NCI-H82 treated with DMSO at 0.1 percent for 48 hours (cell line): ENCODE data around the gene RBM38.
A peak's percentile ranks its signal among the peaks of the same experiment; 100 is the strongest.
"Not testable (repeated sequence)": the region's sequence is repeated elsewhere in the genome, so short reads cannot be mapped to it uniquely, and the experiment has no call there.

ENCODE experiments used
- DNase-seq: peaks from one replicate; lab custom pipeline; 2025; ENCODE audit not compliant: unreplicated experiment; lab: John Stamatoyannopoulos, UW

Gene RBM38

GRCh38 chr20:57390604-57391438, at the start of gene RBM38:
TSS of gene RBM38 (plus strand) at chr20:57391396. CDS start at chr20:57391582, 186 bp downstream.
- DNase-seq: no peak

GRCh38 chr20:57341663-57342062, 49.5 kb upstream of the RBM38 start:
- DNase-seq: no peak

- no peak for DNase-seq
These were observed 48.4 kb upstream of the RBM38 start for GRCh38 chr20:57342829-57343228.

DNA sequence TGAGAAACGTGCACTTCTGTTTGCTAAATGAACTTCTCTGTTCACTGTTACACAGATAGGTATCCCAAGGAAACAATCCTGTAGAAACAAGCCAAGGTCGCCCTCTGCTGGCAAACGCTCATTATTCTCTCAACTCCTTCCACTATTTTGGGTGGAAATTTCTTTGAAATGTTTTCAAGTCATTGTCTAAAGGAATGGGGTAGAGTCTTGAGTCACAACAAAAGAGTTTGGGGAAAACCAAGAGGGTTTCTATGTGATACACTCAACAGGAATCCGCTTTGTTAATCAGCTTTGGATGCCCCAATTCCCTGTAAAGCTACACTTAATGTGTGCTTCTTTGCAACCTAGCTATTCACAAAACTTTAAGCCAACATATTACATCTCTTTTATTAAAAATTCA, 44.7 kb upstream of the RBM38 start:
- peak; percentile 40 for DNase-seq

DNA sequence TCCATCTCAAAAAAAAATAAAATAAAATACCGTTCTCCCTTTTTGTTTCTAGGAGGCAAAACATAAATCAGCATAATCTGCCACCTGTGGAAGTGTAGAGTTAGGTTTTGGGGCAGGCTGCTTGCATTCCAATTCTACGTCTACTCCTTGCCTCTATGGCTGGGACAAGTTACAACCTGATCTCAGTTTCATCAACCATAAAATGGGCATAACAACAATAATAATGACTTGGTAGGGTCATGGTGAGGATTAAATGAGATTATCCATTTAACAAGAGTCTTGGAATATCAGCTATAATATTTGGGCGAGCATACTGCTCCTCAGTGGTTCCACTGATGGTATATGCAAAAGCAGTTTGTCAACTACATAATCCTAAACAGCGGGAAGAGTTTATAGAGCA, 43.8 kb upstream of the RBM38 start:
- DNase-seq: no peak

GRCh38 chr20:57348200-57348921, 42.8 kb upstream of the RBM38 start:
- DNase-seq: not testable (repeated sequence)

DNA sequence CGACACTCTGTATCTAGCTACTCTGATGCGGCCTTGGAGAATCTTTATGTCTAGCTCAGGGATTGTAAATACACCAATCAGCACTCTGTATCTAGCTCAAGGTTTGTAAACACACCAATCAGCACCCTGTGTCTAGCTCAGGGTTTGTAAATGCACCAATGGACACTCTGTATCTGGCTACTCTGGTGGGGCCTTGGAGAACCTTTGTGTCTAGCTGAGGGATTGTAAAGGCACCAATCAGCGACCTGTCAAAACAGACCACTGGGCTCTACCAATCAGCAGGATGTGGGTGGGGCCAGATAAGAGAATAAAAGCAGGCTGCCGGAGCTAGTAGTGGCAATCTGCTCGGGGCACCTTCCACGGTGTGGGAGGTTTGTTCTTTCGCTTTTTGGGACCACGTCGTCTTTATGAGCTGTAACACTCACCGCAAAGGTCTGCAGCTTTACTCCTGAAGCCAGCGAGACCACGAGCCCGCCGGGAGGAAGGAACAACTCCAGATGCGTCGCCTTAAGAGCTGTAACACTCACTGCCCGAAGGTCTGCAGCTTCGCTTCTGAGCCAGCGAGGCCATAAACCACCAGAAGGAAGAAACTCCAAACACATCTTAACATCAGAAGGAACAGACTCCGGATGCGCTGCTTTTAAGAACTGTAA, 42.1 kb upstream of the RBM38 start:
- DNase-seq: not testable (repeated sequence)

DNA sequence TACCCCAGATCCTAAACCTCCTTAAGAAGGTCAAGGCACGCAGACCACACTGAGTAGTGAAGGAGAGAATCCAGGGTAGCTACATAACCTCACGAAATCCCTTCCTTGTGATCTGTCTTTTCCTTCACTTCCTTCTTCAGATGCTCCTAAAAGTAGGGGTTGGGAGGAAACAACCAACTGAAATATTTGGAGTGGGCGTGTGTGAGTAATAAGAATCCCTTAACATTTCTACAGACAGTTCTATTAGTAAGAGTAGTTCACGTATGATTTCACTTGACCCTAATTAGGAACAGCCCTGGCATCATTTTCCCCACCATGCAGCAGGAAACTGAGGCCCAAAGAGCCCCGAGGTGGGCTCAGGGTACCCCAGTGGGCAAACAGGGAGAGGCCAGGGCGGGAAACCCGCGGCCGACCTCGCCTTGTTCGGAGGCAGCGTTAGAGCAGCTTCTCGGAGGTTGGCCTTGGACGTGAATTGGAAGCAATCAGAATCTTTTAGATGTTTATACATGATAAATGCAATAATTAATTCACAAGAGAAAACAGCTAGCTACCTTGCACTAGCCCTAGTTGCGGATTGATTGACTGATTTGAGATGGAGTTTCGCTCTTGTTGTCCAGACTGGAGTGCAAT, 41.0 kb upstream of the RBM38 start:
- DNase-seq: no peak

- not testable (repeated sequence) for DNase-seq
These were observed 40.5 kb upstream of the RBM38 start for GRCh38 chr20:57350726-57351041.

GRCh38 chr20:57351042-57351783, 40.0 kb upstream of the RBM38 start, which contains the start of gene RAE1:
TSS of gene RAE1 (plus strand) at chr20:57351255. CDS start at chr20:57354039, 2,784 bp downstream.
- peak; percentile 70 for DNase-seq

GRCh38 chr20:57352305-57352704, 38.9 kb upstream of the RBM38 start:
- no peak for DNase-seq

DNA sequence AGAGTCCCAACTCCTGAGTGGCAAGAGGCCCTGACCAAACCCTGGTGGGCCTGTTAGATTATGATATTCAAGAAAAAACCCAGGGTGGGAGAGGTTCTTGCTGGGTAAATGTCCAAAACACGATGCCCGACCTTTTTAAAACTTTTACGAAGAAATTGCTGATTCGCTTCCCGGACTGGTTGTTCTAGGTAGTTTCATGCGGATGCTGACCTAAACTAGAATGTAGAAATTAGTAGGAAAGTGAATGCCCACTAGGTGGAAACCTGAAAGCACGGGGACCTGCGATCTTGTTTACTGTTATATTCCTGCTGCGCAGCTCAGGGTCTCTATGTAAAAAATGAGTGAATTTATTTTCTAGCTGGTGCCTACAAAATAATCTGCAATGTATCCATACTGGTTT, 37.8 kb upstream of the RBM38 start:
- no peak for DNase-seq

DNA sequence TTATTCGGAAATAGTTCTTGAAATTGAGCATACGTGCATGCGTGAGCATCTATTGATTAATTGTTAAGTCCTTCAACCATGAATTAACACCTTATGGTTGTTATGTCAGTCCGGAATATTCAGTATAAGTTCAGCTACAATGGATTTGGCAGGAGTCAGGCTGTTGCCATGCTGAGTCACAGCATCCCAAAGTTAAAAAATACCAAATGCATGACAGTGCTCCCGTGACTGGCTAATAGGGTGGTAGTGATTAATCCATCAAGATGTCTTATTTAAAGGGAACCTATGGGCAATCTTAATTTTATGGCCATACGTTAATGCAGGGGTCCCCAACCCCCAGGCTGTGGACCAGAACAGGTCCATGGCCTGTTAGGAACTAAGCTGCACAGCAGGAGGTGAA, 29.7 kb upstream of the RBM38 start:
- no peak for DNase-seq

DNA sequence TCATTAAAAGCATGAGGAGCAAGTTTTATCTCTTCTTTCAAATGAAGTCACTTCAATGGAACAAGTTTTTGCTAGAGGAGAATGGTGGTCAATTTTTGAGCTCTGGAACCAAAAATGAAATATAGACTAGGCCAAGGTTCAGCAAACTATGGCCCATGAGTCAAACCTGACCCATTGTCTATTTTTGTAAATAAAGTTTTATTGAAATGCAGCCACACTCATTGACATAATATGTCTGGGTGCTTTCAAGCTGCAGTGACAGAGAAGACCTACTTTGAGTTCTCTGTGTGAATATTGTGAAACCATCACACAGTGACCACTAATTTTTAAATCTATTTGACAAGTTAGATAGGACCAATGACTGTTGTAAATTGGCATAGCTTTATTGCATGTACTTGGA, 26.7 kb upstream of the RBM38 start:
- DNase-seq: no peak

DNA sequence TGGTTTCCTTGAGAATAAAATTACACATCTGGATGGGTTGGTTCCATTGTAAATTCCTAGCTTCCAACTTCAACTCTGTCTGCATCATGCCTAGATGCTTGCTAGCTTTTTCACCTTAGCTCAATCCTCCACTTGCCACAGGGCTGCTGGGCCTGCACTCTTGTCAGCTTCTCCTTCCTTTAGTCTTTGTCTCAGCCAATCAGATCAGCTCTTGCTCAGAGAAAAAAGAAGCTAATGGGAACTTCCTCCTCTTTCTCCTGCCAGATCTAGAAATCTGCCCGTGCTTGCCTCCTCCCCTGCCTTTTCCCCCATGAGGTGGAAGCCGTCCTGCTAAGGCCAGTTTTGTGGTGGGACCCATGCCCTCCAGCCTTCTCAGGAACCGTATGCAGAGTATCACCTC, 21.6 kb upstream of the RBM38 start:
- DNase-seq: no peak

DNA sequence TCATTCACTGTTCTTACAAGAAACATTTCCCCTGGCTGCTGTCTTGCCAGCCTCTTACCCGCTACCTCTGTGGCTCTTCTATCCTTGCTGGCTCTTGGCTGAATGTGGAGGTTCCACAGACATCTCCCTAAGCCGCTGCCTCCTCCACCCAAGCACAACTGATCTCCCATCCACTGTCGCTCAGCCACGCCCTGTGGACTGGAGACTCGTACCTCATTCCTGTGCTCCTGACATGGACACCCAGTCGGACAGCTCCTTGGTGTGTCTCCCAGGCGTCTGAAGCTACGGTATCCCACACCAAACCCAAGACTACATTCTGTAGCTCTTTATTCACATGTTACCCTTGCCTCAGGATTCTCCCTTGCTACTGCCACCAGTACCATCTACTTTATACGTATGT, 20.9 kb upstream of the RBM38 start:
- DNase-seq: no peak

DNA sequence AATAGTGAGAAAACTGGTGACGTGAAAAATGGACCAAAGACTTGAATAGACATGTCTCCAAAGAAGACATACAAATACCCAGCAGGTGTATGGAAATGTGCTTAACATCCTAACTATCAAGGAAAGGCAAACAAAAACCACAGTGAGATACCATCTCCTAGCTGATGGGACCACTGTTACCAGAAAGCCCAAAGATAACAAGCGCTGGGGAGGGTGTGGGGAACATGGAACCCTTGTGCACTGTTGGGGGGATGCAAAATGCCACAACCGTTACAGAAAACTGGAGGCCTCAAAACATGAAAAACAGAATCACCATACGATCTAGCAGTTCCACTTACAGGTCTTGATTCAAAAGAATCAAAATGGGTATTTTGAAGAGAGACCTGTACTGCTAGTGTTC, 19.8 kb upstream of the RBM38 start:
- no peak for DNase-seq

- DNase-seq: no peak
These were observed 19.0 kb upstream of the RBM38 start for GRCh38 chr20:57372157-57372556.

GRCh38 chr20:57372581-57373350, 18.4 kb upstream of the RBM38 start:
- no peak for DNase-seq

DNA sequence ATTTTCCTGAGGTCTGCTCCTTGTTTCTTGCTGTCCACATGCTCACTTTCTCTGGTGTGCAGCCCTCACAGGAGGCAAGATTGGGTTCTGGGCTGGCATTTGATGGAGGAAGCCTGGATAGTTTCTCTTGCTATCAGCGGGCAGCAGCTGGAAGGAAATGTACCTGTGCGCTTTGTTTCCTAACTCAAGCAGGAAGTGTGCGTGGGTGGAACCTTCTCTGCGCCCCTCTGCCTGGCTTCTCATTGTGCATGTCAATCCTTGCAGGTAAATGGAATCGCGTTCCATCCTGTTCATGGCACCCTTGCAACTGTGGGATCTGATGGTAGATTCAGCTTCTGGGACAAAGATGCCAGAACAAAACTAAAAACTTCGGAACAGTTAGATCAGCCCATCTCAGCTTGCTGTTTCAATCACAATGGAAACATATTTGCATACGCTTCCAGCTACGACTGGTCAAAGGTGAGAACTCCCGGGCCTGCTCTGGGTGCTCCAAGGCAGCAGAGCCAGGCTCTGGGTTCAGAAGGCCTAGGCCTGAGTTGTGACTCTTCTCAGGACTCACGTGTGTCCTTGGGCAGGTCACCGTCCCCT, 16.8 kb upstream of the RBM38 start:
- no peak for DNase-seq
